Epithelial cell of esophagus (primary cell): ENCODE measurements around the gene SPRN.
"Not testable (repeated sequence)": the region's sequence is repeated elsewhere in the genome, so short reads cannot be mapped to it uniquely, and the experiment has no call there.

ENCODE experiments used
- DNase-seq: peaks from one replicate; pipeline ENCODE4 v3.0.0; 2010; ENCODE audit warnings: low read depth
- H3K4me3 ChIP-seq: 2 replicates; pipeline ENCODE4 v1.5.1; 2011; ENCODE audit warnings: mild to moderate bottlenecking, low read length, control low read depth
- CTCF ChIP-seq: IDR thresholded peaks from 2 replicates; pipeline ENCODE4 v1.5.1; 2011; ENCODE audit warnings: low read depth, mild to moderate bottlenecking, low read length, control low read depth, inconsistent platforms; ENCODE audit not compliant: insufficient read depth; ENCODE audit errors: missing control alignments

The SPRN gene

GRCh38 chr10:133379152-133379800 is 45.1 kb downstream of the SPRN start, which contains the start of gene PAOX:
Gene PAOX (plus strand): TSS chr10:133379262. CDS start chr10:133379317, 55 bp downstream.
- no peak for TF ChIP-seq CTCF
- peak within 1 kb of the TSS; percentile 63 for H3K4me3 ChIP-seq
- peak; percentile 81 for DNase-seq

GRCh38 chr10:133378251-133379096 is 46.0 kb downstream of the SPRN start:
- DNase-seq: peak; percentile 51

GRCh38 chr10:133377818-133378250 is 46.6 kb downstream of the SPRN start:
- H3K4me3 ChIP-seq: peak overlapping the region; percentile 63
- no peak for TF ChIP-seq CTCF
- no peak for DNase-seq

More at GRCh38 chr10:133378251-133379096, 46.0 kb downstream of the SPRN start:
- peak overlapping the region; percentile 63 for H3K4me3 ChIP-seq
- no peak for TF ChIP-seq CTCF

- no peak overlapping the region for H3K4me3 ChIP-seq
- TF ChIP-seq CTCF: no peak
- no peak for DNase-seq
Measured at GRCh38 chr10:133377025-133377817, 47.2 kb downstream of the SPRN start.

GRCh38 chr10:133376183-133376582 is 48.2 kb downstream of the SPRN start:
- not testable (repeated sequence) for DNase-seq, H3K4me3 ChIP-seq

GRCh38 chr10:133375357-133376115 is 48.9 kb downstream of the SPRN start:
- TF ChIP-seq CTCF: no peak
- DNase-seq: no peak
- no peak overlapping the region for H3K4me3 ChIP-seq
